Measurements from ENCODE around the gene RASGRF2. TPM values are rescaled to one million over a fixed set of nuclear protein-coding genes. Genes with fewer than 3 reads are reported as not detected.

Gene RASGRF2
- total and polyA plus RNA-seq, 2 of the 8 experiments (the other 6 are each of a cell fraction or from before 2014, with no cell fraction given): 2.6 to 29.5 TPM

- TF ChIP-seq NRF1 (IDR thresholded peaks at IDR 0.05; ENCODE audit: low read depth, low read length): no peak
- no peak for TF ChIP-seq CHD7 (IDR thresholded peaks at IDR 0.05; ENCODE audit: insufficient replicate concordance, low read length)
- TF ChIP-seq FOSL1 (IDR thresholded peaks at IDR 0.05; ENCODE audit: insufficient read depth, low read depth, low read length): no peak
- no peak for TF ChIP-seq KDM4A (IDR thresholded peaks at IDR 0.05; ENCODE audit: low read depth, low read length, severe bottlenecking)
- TF ChIP-seq CHD1 (IDR thresholded peaks at IDR 0.05; ENCODE audit: low read depth, low read length): no peak
- TF ChIP-seq CEBPB (IDR thresholded peaks at IDR 0.05; ENCODE audit: low read depth, low read length): no peak
These were observed 25.6 kb downstream of the RASGRF2 start (continued) for GRCh38 chr5:80985600-80986228.

Data from H1 (cell line).